Mesodermal cell (in vitro differentiated cells): ENCODE results near the gene VASN. TPM values are rescaled to one million over a fixed set of nuclear protein-coding genes. Genes with fewer than 3 reads are reported as not detected.

Source experiments
- H3K27ac ChIP-seq: 2 replicates; pipeline ENCODE4 v1.7.0; 2013; ENCODE audit warnings: mild to moderate bottlenecking, low read depth, low read length, moderate library complexity; ENCODE audit not compliant: severe bottlenecking
- H3K36me3 ChIP-seq: 2 replicates; pipeline ENCODE4 v1.7.1; 2013; ENCODE audit warnings: mild to moderate bottlenecking, low read length, moderate library complexity; ENCODE audit not compliant: control insufficient read depth, insufficient read depth
- H3K4me1 ChIP-seq: one replicate; pipeline ENCODE4 v1.7.1; 2013; ENCODE audit warnings: mild to moderate bottlenecking, low read length; ENCODE audit not compliant: insufficient read depth, control insufficient read depth, poor library complexity, severe bottlenecking
- H3K4me3 ChIP-seq: 2 replicates; pipeline ENCODE4 v1.7.0; 2013; ENCODE audit warnings: low read length, control low read depth, mild to moderate bottlenecking; ENCODE audit not compliant: insufficient read depth, poor library complexity, severe bottlenecking; ENCODE audit errors: extremely low read depth
- H3K9me3 ChIP-seq: 2 replicates; pipeline ENCODE4 v1.7.1; 2013; ENCODE audit warnings: mild to moderate bottlenecking, low read length, moderate library complexity; ENCODE audit not compliant: control insufficient read depth
- WGBS, 2 experiments: methylation state at CpG; one replicate each; pipeline ENCODE4 v1.1.5; 2013; ENCODE audit warnings: missing lambda C conversion rate in 2 of 2; ENCODE audit not compliant: insufficient coverage in 2 of 2; 5-methylcytosine and 5-hydroxymethylcytosine counted together
- polyA plus RNA-seq, 2 experiments: library from polyadenylated mRNA; stranded (reverse); fragments of 50-300 nt; gene quantifications; one replicate each; pipeline ENCODE4 v1.2.3, GENCODE V29; 2013

Gene VASN
- 29.4 TPM for polyA plus RNA-seq (2013, experiment 1 of 2)
- polyA plus RNA-seq (2013, experiment 2 of 2), result 26.3 TPM

GRCh38 chr16:4371357-4372000, at the start of gene VASN:
TSS of gene VASN (plus strand) at chr16:4371848. CDS start at chr16:4380878, 9,030 bp downstream.
- Histone ChIP-seq H3K4me1 (peaks cover 55% of the 10 kb centered on the region), H3K27ac (peak within 1 kb of the TSS; percentile 59)

GRCh38 chr16:4322121-4323052, 49.3 kb upstream of the VASN start:
- no peak overlapping the region for H3K4me3 ChIP-seq
- H3K27ac ChIP-seq, result no peak overlapping the region
- no peaks in the 10 kb centered on the region for H3K36me3 ChIP-seq
- WGBS, 2 experiments, result 95 to 96% methylated on average over 21 to 27 of the region's 30 CpGs
- no peaks in the 10 kb centered on the region for H3K9me3 ChIP-seq
- H3K4me1 ChIP-seq, result peaks cover 57% of the 10 kb centered on the region

More at GRCh38 chr16:4371357-4372000, at the start of gene VASN:
- H3K36me3 ChIP-seq, result peaks cover 3% of the 10 kb centered on the region
- H3K9me3 ChIP-seq, result no peaks in the 10 kb centered on the region
- H3K4me3 ChIP-seq, result peak within 1 kb of the TSS; percentile 70
- WGBS, 2 experiments, result 9 to 19% methylated on average over 18 to 40 of the region's 50 CpGs

- Histone ChIP-seq H3K9me3 (no peaks in the 10 kb centered on the region), H3K27ac (peak overlapping the region; percentile 33), H3K36me3 (no peaks in the 10 kb centered on the region), H3K4me1 (peaks cover 53% of the 10 kb centered on the region), H3K4me3 (no peak overlapping the region)
- 88 to 89% methylated on average over 15 to 17 of the region's 21 CpGs for WGBS, 2 experiments
Observed at GRCh38 chr16:4323071-4323844, 48.4 kb upstream of the VASN start.

GRCh38 chr16:4323845-4324488, 47.7 kb upstream of the VASN start:
- Histone ChIP-seq H3K4me3 (no peak overlapping the region), H3K27ac (peak overlapping the region; percentile 33), H3K36me3 (no peaks in the 10 kb centered on the region), H3K9me3 (no peaks in the 10 kb centered on the region), H3K4me1 (peaks cover 53% of the 10 kb centered on the region)
- 37 to 42% methylated on average over 8 of the region's 12 CpGs for WGBS, 2 experiments

- 93 to 94% methylated on average over 17 to 21 of the region's 22 CpGs for WGBS, 2 experiments
- Histone ChIP-seq H3K36me3 (no peaks in the 10 kb centered on the region), H3K4me3 (no peak overlapping the region), H3K4me1 (peaks cover 53% of the 10 kb centered on the region), H3K27ac (peak overlapping the region; percentile 33), H3K9me3 (no peaks in the 10 kb centered on the region)
Observed at GRCh38 chr16:4324492-4325252, 47.0 kb upstream of the VASN start.

GRCh38 chr16:4325253-4325758, 46.3 kb upstream of the VASN start:
- no peaks in the 10 kb centered on the region for H3K9me3 ChIP-seq
- H3K36me3 ChIP-seq, result no peaks in the 10 kb centered on the region
- 93 to 98% methylated on average over 3 to 4 of the region's 6 CpGs for WGBS, 2 experiments
- H3K4me3 ChIP-seq, result no peak overlapping the region
- no peak overlapping the region for H3K27ac ChIP-seq
- H3K4me1 ChIP-seq, result peaks cover 50% of the 10 kb centered on the region

- peaks cover 1% of the 10 kb centered on the region for H3K36me3 ChIP-seq
- no peaks in the 10 kb centered on the region for H3K9me3 ChIP-seq
- 12 to 16% methylated on average over 29 to 30 of the region's 57 CpGs for WGBS, 2 experiments
- H3K27ac ChIP-seq, result peak overlapping the region; percentile 79
- peaks cover 43% of the 10 kb centered on the region for H3K4me1 ChIP-seq
- peak overlapping the region; percentile 30 for H3K4me3 ChIP-seq
Observed at GRCh38 chr16:4327386-4328045, 44.1 kb upstream of the VASN start.

- H3K4me1 ChIP-seq, result peaks cover 40% of the 10 kb centered on the region
- H3K27ac ChIP-seq, result peak overlapping the region; percentile 79
- peak overlapping the region; percentile 30 for H3K4me3 ChIP-seq
- H3K9me3 ChIP-seq, result no peaks in the 10 kb centered on the region
- 8 to 12% methylated on average over 25 of the region's 30 CpGs for WGBS, 2 experiments
- H3K36me3 ChIP-seq, result peaks cover 8% of the 10 kb centered on the region
Observed at GRCh38 chr16:4328046-4328781, 43.4 kb upstream of the VASN start.
